Measurements from ENCODE around the gene CREB5. TPM values are rescaled to one million over a fixed set of nuclear protein-coding genes. Genes with fewer than 3 reads are reported as not detected.

The CREB5 gene
- total RNA-seq, 1 experiment from 2014 or later: 15.2 TPM

DNA sequence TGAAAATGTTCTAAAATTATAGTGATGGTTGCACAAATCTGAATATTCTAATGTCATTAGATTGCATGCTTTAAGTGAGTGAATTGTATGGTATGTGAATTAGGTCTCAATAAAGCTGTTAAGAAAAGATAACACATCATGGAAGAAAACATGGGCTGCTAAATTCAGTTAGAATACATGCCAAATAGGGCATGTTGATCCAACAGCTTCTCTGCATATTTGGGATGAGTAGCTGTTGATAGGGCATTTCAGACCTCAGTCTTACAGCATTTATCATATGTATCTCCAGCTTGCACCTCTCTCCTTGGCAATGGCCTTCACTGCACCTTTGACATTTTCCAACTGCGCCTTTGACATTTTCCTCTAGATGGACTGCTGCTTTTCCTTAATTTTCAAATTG, 13.2 kb downstream of the CREB5 start:
- no peak for DNase-seq (ENCODE audit: low read depth)
- in situ Hi-C loops (cut with HindIII; ENCODE audit: low pct_unique_long_range_greater_than_20kb, low sequenced_read_pairs): no loop called here

DNA sequence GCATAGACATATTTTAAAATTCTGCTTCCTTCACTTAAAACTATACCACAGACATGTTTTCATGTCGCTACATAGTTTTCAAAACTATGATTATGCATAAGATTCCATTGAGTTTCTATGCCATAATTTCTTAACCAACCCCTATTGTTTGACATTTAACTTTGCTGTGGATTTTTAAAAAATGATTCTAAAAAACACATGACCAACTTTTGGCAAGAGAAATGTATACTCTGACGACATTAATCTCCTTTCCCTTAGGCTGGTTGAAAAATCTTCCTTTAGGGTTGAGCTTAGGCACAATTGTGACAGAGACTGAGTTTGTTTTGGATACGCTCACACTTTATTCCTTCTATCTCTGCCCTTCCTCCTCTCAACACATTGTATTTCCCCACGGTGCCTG, 14.9 kb downstream of the CREB5 start:
- no peak for DNase-seq (ENCODE audit: low read depth)
- in situ Hi-C loops (cut with HindIII; ENCODE audit: low pct_unique_long_range_greater_than_20kb, low sequenced_read_pairs): no loop called here

DNA sequence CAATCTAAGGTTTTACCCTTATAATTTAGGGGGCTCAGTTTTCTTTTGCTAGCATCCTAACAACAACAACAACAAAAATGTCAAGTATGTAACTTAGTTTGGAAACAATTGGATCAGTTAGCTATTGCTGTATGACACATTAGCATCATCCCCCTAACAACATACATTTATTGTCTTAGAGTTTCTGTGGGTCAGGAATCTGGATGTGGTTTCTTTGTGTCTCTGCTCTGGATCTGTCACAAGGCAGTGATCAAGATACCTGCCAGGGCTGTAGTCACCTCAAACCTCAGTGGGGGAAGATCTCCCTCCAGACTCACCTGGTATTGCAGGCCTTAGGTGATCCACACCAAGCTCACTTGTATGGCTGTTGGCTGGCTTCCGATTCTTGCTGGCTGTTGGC, 18.3 kb downstream of the CREB5 start:
- DNase-seq (ENCODE audit: low read depth): no peak
- in situ Hi-C loops (cut with HindIII; ENCODE audit: low pct_unique_long_range_greater_than_20kb, low sequenced_read_pairs): no loop called here

DNA sequence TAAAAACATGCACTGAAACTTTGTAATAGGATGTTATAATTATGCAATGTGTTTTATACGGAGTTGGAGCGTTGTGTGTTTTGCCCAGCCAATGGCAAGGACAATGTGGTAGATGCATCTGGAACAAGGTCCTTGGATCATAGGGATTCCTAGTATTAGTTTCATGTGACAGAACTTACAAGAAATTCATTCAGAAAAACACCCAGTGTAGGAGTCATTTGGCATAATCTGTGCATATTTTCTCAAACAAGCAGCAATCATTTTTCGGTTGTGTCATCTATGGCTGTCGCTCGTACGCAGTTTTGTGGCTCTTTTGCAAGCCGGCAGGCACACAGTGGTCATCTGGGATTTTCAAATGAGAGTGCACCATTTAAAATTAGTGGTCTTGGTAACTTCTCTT, 19.8 kb downstream of the CREB5 start:
- in situ Hi-C loops (cut with HindIII; ENCODE audit: low pct_unique_long_range_greater_than_20kb, low sequenced_read_pairs): no loop called here

DNA sequence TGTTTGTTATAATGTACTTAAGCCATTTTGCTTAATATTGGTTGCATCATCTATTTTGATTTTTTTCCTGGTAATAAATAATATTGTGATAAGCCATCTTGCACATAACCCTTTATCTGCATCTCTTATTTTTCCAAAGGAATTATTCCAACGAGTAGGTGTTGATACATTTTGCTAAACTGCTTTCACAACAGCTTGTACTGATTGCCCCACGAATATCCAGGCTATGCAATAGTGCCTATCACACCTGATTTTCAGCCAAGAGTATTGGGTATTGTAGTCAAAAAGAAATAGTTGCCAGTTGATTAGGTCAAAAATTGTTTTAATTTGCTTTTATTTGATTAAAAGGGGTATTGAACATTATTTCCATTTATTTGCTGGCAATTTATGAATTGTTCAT, 20.7 kb downstream of the CREB5 start:
- DNase-seq (ENCODE audit: low read depth): no peak
- in situ Hi-C loops (cut with HindIII; ENCODE audit: low pct_unique_long_range_greater_than_20kb, low sequenced_read_pairs): no loop called here

More for the DNA sequence above, 19.8 kb downstream of the CREB5 start:
- no peak for DNase-seq (ENCODE audit: low read depth)

DNA sequence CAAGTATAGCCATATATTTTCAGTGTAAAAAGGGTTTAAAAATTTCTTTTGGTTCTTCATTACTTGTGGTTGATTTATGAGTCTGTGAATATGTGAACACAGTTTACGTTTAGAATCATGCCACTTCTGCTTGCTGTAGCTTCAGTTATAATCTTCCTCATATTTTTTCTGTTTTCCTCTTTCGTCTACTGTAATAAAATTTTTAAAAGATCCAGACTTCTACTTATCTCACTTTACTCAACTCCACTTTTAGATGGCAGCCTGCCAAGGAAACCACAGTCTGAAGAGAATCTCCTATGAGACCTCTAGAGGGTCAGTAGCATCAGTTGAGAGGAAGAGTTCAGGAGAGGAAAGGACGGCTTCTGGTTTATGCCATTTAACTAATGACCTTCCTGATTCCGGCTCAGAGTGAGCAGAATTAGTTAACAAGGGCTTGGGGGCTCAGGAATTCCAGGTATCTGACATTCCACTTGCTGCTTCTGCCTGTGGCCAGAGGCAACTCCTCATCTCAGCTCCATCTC, 21.4 kb downstream of the CREB5 start:
- peak; percentile 62 for DNase-seq (ENCODE audit: low read depth)
- in situ Hi-C loops (cut with HindIII; ENCODE audit: low pct_unique_long_range_greater_than_20kb, low sequenced_read_pairs): no loop called here

DNA sequence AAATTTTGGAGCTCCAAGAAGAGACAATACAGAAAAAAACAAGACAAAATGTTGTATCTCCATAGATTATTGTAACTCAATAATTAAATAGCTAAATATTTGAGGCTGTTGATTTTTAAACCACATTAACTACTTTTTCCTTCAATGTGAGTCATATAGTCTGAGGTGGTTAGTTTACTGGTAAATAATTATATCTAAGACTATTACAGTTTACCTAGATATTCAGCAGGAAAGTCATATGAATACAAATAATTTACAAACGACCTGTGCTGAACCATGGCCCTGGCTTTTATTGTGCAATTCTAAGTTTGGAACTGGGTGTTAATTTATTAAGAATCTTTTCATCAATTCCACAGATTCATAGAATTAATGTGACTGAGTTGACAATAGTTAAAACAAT, 22.2 kb downstream of the CREB5 start:
- DNase-seq (ENCODE audit: low read depth): peak; percentile 26
- in situ Hi-C loops (cut with HindIII; ENCODE audit: low pct_unique_long_range_greater_than_20kb, low sequenced_read_pairs): no loop called here

DNA sequence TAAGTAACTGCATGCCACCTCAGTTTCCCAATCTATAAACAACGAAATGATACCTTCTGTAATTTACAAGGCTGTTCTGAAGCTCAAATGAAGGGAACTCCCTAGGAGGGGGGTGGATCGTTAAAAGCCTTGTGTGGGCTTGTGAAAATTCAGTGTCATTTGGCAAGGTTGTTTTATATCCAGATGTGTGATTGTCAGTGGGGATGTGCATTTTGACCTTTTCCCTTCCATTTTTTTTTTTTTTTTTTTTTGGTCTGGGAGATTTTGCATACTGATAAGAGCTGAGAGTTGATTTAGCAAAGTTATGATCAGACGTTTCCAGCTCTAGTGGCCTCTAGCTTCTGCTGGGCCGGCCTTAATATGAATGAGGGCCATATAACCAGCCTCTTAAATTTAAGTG, 22.8 kb downstream of the CREB5 start:
- DNase-seq (ENCODE audit: low read depth): no peak
- in situ Hi-C loops (cut with HindIII; ENCODE audit: low pct_unique_long_range_greater_than_20kb, low sequenced_read_pairs): no loop called here

DNA sequence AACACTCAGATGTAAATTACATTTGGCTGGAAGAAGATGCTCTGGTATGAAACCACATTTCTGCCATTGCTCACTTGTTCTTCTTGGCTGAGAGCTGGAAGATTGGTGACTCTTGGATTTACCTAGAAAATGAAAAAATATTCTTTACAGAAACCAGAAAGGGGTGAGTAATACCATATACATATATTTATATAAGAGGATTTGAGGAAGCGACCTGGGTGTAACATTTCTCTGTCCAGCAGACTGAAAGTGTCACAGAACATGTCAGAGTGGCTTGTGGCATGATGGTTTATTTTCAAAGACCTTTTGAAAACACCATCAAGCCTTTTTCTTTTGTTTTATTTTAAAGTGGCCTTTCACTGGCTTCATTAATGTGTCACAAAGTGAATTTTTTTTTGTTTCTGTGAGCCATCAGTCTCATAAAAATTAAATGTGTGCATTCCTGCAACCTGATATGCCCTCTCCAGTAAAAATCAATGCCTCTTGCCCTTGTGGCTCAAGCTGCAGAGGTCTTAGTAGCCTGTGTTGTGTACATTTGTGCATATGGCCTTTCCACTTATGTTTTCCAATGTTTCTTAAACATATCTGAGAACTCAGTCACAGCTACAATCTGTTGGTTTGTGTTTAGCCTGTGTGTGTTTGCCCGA, 23.5 kb downstream of the CREB5 start:
- in situ Hi-C loops (cut with HindIII; ENCODE audit: low pct_unique_long_range_greater_than_20kb, low sequenced_read_pairs): no loop called here

DNA sequence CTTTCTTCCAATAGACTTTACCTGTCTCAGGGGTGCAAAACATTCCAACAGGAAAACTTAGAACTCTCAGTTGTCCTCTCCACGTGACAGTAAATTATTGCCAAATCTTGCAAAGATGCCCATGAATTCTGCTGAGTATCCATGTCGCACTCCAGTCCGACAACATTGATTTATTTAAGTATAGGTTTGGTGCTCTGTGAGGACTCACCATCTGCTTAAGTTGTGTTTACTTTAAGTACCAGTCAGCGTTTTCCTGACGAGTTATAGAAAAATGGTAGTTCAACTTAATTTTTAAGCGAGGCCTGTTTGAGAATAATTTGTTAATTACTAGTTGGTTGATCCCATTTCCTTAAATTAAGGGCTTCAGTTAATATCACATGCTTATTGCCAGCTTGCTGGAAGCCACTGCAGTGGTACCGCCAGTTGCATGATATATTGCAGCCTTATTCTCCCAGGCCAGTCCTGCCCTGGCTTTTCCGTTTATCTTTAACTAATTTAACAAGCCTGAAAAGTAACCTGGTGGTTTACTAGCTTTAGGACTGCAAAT, 27.8 kb downstream of the CREB5 start:
- no peak for DNase-seq (ENCODE audit: low read depth)
- in situ Hi-C loops (cut with HindIII; ENCODE audit: low pct_unique_long_range_greater_than_20kb, low sequenced_read_pairs): no loop called here

More for the DNA sequence above, 23.5 kb downstream of the CREB5 start:
- peak; percentile 16 for DNase-seq (ENCODE audit: low read depth)

DNA sequence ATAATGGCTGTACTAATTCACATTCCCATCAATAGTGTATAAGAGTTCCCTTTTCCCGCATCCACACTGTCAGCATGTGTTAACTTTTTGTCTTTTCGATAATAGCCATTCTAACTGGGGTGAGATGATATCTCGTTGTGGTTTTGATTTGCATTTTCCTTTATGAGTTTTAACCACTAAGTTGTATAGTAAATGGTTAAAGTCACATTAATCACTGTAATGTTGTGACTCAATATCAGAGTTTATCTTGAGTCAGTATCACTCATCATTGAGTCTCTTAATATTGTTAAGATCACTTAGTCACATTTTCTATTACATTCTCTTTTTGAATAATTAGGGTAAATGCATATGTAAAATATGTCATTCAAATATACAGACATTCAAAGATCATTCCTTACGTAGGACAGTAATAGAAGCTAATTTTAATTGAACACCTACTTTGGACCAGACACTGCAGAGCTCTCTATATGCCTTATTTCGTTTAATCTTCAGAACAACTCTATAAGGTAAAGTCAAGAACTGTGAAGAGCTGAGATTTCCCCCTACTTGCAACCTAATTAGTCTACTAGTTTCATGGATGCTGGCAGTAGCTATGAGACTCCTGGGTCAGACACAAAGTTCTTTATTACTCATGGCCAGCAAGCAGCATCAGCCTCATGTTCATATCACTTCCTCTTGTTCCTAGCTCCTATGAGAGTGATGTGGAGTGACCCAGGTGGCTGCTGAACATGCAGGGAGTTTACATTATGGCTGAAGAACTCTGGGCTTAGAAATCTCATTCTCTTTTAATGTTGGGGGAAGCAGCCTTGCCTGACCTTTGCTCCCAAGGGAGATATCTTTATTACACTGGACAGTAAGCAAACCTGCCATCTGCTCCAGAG, 30.5 kb downstream of the CREB5 start:
- no peak for DNase-seq (ENCODE audit: low read depth)
- in situ Hi-C loops (cut with HindIII; ENCODE audit: low pct_unique_long_range_greater_than_20kb, low sequenced_read_pairs): no loop called here

DNA sequence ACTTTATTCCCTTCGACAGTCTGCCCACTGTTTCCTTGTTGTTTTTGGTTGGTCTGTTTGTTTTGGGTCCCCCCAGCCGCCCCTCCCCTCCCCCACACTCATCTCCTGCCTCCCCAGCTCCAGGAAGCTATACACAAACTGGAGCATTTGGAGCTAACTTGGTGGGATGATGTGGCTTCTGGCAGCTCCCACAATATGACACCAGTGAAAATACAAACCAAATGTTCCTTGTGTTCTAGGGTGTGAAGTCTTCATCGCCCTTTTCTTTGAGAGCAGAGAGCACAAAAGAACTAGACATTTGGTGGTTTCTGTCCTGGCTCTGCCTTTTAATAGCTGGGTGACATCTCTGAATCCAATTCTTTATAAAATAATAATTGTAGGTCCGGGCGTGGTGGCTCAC, 33.8 kb downstream of the CREB5 start:
- DNase-seq (ENCODE audit: low read depth): no peak
- in situ Hi-C loops (cut with HindIII; ENCODE audit: low pct_unique_long_range_greater_than_20kb, low sequenced_read_pairs): no loop called here

DNA sequence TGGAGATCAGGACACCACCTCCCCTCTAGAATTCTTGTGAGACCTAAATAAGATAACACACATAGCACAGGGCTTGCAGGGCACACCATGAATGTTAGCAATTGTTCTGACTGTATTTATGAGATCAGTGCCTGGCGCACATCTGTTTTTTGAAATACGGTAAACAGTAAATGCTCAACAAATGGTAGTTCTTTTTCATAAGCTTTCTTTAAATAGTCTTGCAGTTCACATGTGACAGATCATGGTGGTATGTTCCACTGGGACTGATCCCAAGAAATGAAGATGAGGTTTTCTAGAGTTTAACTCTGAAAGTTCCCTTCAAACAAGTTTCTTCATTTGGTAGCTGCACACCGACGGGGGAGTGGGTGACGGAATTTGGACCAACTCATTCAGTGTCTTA, 34.8 kb downstream of the CREB5 start:
- in situ Hi-C loops (cut with HindIII; ENCODE audit: low pct_unique_long_range_greater_than_20kb, low sequenced_read_pairs): no loop called here
- no peak for DNase-seq (ENCODE audit: low read depth)

DNA sequence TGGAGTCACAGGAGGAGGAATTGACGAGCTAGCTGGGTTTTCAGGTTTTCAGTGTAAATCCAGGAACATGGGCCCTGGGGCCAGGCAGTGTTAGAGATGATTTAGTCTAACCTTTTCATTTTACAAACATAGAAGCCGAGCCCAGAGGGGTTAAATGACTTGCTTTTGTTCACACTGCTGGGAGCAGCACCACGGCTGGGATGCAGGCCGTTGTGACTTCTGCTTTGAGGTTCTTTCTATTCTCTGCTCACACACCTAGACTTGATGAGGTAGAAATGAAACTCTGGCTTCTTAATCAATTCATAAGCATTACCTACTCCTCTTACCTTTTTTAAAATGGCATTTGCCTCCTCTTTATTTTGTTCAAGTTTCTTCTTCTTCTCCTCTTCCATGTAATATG, 36.4 kb downstream of the CREB5 start:
- no peak for DNase-seq (ENCODE audit: low read depth)
- in situ Hi-C loops (cut with HindIII; ENCODE audit: low pct_unique_long_range_greater_than_20kb, low sequenced_read_pairs): no loop called here

DNA sequence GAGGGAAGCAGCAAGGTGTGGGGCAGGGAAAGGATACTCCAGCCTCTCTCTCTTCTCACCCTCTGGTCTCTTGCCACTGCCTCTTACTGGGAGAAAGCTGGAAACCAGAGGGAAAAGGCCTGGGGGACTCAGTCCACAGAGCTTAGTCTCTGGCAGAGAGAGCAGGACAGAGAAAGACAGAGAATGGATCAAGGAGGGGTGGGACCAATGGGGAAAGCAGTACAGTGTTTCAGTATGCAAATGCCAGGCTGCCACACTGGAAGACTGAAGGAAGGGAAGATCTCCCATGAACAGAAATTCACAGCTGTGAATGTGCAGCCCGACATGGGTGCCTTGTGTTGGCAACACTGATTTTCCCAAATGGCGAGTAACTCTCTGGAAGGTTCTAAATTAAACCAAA, 40.4 kb downstream of the CREB5 start:
- DNase-seq (ENCODE audit: low read depth): no peak
- in situ Hi-C loops (cut with HindIII; ENCODE audit: low pct_unique_long_range_greater_than_20kb, low sequenced_read_pairs): no loop called here

DNA sequence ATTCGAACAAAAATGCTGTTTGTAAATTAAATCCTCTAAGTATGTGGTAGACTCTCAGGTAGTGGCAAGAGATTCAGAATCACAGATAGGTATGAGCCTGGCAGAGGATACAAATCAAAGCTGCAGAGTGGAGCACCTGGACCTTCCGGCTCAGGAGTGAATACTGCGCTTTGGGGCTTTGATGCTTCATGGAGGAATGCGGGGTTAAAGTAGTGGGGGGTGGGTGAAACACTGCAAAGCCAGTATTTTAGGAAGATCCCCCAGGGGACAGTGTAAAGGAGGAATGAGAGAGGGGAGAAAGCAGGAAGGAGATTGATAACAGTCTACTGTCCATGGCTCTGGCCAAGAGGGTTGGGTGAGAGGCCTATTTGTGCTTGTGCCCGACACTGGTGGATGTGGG, 43.2 kb downstream of the CREB5 start:
- in situ Hi-C loops (cut with HindIII; ENCODE audit: low pct_unique_long_range_greater_than_20kb, low sequenced_read_pairs): no loop called here
- DNase-seq (ENCODE audit: low read depth): no peak

DNA sequence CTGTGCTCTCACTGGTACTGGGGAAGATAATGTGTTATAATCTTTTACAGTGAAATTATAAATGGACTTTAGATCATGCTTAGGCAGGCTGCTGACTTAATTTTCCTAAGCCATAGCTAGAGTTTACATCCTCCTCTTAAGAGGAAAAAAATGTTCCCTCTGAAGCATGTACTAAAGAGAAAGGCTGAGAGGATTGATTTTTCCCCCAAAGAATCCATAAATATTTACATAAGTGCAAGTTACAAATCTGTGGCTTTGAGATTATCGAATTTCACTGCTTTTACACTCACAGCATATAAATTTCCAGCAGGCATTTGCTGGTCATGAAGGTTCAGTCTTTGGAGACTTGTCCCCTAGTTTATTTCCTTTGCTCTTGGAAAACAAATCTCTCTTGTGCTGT, 43.7 kb downstream of the CREB5 start:
- DNase-seq (ENCODE audit: low read depth): no peak
- in situ Hi-C loops (cut with HindIII; ENCODE audit: low pct_unique_long_range_greater_than_20kb, low sequenced_read_pairs): no loop called here

DNA sequence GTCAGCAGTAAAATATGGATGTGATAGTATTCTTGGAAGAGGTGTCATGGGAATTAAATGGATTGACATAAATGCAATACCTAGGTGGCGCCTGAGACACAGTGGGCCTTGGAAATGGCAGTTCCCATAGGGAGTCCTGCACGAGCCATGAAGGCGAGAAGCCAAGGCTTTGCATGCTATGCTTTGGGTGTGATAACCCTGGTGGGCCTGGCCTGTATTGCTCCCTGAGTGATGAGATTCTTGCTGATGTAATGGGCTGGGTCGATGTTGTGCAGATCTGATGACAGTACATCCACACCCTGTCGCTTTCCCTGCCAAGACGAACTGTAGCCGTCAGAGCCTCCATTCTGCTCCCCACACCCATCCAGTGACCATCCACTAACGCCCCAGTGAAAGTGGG, 46.4 kb downstream of the CREB5 start:
- DNase-seq (ENCODE audit: low read depth): no peak
- in situ Hi-C loops (cut with HindIII; ENCODE audit: low pct_unique_long_range_greater_than_20kb, low sequenced_read_pairs): no loop called here

DNA sequence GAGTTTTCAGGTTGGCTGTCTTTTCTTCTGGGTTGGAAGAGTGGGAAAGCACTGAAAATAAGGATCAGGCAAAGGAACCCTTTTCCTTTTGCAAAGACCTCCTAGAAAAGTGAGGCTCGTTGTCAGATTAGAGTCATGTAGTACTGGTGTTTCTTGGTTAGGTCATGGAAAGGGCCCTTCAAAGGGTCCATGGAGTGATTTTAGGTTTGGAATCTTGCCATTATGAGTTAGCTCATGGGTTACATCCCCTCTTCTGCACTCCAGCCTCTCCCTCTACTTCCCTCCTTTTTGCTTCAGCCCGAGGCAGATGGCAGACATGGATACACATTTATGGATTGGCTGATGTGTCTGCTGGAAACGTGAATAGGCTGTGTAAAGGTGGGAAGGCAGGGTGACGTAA, 47.0 kb downstream of the CREB5 start:
- in situ Hi-C loops (cut with HindIII; ENCODE audit: low pct_unique_long_range_greater_than_20kb, low sequenced_read_pairs): no loop called here
- no peak for DNase-seq (ENCODE audit: low read depth)

Measured in Caki2 (cell line).